ENCODE data around the gene SHF. TPM values are rescaled to one million over a fixed set of nuclear protein-coding genes. Genes with fewer than 3 reads are reported as not detected.

SHF gene
- polyA plus RNA-seq, 1 donor (not counting 4 experiments of a cell fraction or from before 2014, with no cell fraction given) = 0.24 TPM

DNA sequence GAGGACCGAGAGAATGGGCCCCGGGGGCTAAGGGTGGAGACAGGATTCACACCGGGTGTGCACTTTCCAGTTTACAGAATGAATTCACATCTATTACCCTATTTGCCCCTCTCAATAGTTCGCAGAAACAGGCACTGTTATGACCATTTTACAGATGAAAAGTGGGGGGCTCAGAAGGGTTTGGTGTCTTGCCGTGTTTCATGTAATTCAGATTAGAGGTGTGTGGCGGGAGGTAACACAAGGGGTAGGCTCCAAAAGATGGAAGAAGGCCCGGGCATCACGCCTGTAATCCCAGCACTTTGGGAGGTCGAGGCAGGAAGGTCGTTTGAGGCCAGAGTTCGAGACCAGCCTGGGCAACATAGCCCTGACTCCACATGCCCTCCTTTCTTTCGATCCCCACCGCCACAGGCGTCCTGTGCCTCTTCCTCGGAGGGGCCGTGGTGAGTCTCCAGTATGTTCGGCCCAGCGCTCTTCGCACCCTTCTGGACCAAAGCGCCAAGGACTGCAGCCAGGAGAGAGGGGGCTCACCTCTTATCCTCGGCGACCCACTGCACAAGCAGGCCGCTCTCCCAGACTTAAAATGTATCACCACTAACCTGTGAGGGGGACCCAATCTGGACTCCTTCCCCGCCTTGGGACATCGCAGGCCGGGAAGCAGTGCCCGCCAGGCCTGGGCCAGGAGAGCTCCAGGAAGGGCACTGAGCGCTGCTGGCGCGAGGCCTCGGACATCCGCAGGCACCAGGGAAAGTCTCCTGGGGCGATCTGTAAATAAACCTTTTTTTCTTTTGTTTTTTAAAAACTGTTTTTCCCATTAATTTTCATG, 70.2 kb downstream of the SHF start:
- TF ChIP-seq EZH2 (IDR thresholded peaks at IDR 0.05; ENCODE audit: low read length) = no peak
- Histone ChIP-seq H3K79me2 (ENCODE audit: control insufficient read depth, insufficient read depth, low read length) (no peaks in the 10 kb centered on the region), H4K20me1 (ENCODE audit: control insufficient read depth, extremely low read depth, insufficient read depth, low read length) (peaks cover 8% of the 10 kb centered on the region), H3K36me3 (ENCODE audit: control insufficient read depth in 2 of 2, extremely low read depth in 1 of 2, insufficient read depth in 2 of 2, low read length in 2 of 2) (peaks cover 0 to 3% of the 10 kb centered on the region in 2 experiments), H3K4me3 (ENCODE audit: control insufficient read depth in 2 of 3, extremely low read depth in 1 of 3, insufficient read depth in 2 of 3, low read depth in 1 of 3, low read length in 3 of 3) (no peak overlapping the region), H2AFZ (ENCODE audit: control insufficient read depth, low read length) (no peak overlapping the region), H3K4me2 (ENCODE audit: control insufficient read depth, extremely low read depth, insufficient read depth, low read depth, low read length) (peak overlapping the region; percentile 48), H3K9me3 (ENCODE audit: control insufficient read depth, low read depth, low read length) (no peaks in the 10 kb centered on the region), H3K9me1 (ENCODE audit: control insufficient read depth, extremely low read depth, insufficient read depth, low read length) (no peaks in the 10 kb centered on the region), H3K27ac (ENCODE audit: control insufficient read depth, insufficient read depth, low read length) (no peak overlapping the region), H3K27me3 (ENCODE audit: control insufficient read depth, extremely low read depth, insufficient read depth, low read length) (peaks cover 54% of the 10 kb centered on the region), H3K9ac (ENCODE audit: control insufficient read depth, extremely low read depth, insufficient read depth, low read length) (no peak overlapping the region), H3K4me1 (ENCODE audit: control insufficient read depth, extremely low read depth, insufficient read depth, low read length) (peaks cover 16% of the 10 kb centered on the region)
- no peak for FAIRE-seq
- no peak for DNase-seq (ENCODE audit: low read depth, low spot score)
- dilution Hi-C loops (cut with MboI; ENCODE audit: extremely low pct_ligation_motif_present, low sequenced_read_pairs) = no loop called here

Other genes with a start within 250 kb of the SHF start
- not detected in 3 replicates for gene TERB2, start 231.3 kb downstream of the SHF start, polyA plus RNA-seq
- 43.9 to 51.3 TPM (median 46.7 TPM) in 3 replicates for gene SORD, start 164.8 kb downstream of the SHF start, polyA plus RNA-seq
- 0.31 to 0.75 TPM (median 0.31 TPM) in 3 replicates for gene DUOX2, start 73.8 kb downstream of the SHF start, polyA plus RNA-seq
- not detected in 3 replicates for gene DUOXA2, start 73.6 kb downstream of the SHF start, polyA plus RNA-seq
- 14.1 to 37.2 TPM (median 15.1 TPM) in 3 replicates for gene DUOXA1, start 58.1 kb downstream of the SHF start, polyA plus RNA-seq
- 13.6 to 32.5 TPM (median 16.3 TPM) in 3 replicates for gene DUOX1, start 58.0 kb downstream of the SHF start, polyA plus RNA-seq
- gene SLC28A2, start 64.3 kb upstream of the SHF start, polyA plus RNA-seq = not detected in 3 replicates
- 0.53 to 1.2 TPM (median 0.60 TPM) in 3 replicates for gene GATM, start 190.6 kb upstream of the SHF start, polyA plus RNA-seq

All from keratinocyte (primary cell).